Measurements from ENCODE around the gene ST14.

- TF ChIP-seq CTCF (IDR thresholded peaks at IDR 0.05) (no peak), POLR2A (IDR thresholded peaks at IDR 0.05) (no peak), EP300 (IDR thresholded peaks at IDR 0.05; ENCODE audit: low read depth) (no peak)
These were observed 8.5 kb downstream of the ST14 start for GRCh38 chr11:130168105-130168504.
